Osteoblast (primary cell): ENCODE results near the gene FGF11. TPM values are rescaled to one million over a fixed set of nuclear protein-coding genes. Genes with fewer than 3 reads are reported as not detected.
A peak's percentile ranks its signal among the peaks of the same experiment; 100 is the strongest.
"Not testable (repeated sequence)": the region's sequence is repeated elsewhere in the genome, so short reads cannot be mapped to it uniquely, and the experiment has no call there.

Source experiments
- DNase-seq: peaks from one replicate; pipeline ENCODE4 v3.0.0; 2011; ENCODE audit warnings: low spot score, mixed read lengths; ENCODE audit not compliant: insufficient read length; ENCODE audit errors: missing footprints
- H2AFZ ChIP-seq: 2 replicates; pipeline ENCODE4 v1.6.0; 2011; ENCODE audit warnings: mild to moderate bottlenecking, low read length
- H3K27ac ChIP-seq: 2 replicates; pipeline ENCODE4 v1.5.1; 2011; ENCODE audit warnings: mild to moderate bottlenecking, low read depth, low read length, moderate library complexity
- H3K27me3 ChIP-seq: 2 replicates; pipeline ENCODE4 v1.6.0; 2012; ENCODE audit warnings: mild to moderate bottlenecking, control low read depth, inconsistent platforms, low read length, moderate library complexity; ENCODE audit not compliant: insufficient read depth
- H3K36me3 ChIP-seq: 2 replicates; pipeline ENCODE4 v1.5.1; 2011; ENCODE audit warnings: mild to moderate bottlenecking, low read length, control low read depth, moderate library complexity; ENCODE audit not compliant: insufficient read depth
- H3K4me1 ChIP-seq: 2 replicates; pipeline ENCODE4 v1.5.1; 2011; ENCODE audit warnings: mild to moderate bottlenecking, low read length, control low read depth, moderate library complexity; ENCODE audit not compliant: insufficient read depth
- H3K4me2 ChIP-seq: 2 replicates; pipeline ENCODE4 v1.6.0; 2011; ENCODE audit warnings: mild to moderate bottlenecking, low read length; ENCODE audit not compliant: insufficient read depth
- H3K4me3 ChIP-seq: fragments of 200-600 bp; sonication (generic); 3 replicates; pipeline ENCODE4 v1.5.1; 2012; ENCODE audit warnings: mild to moderate bottlenecking, low read length, inconsistent platforms; ENCODE audit not compliant: insufficient read depth
- H3K79me2 ChIP-seq: 2 replicates; pipeline ENCODE4 v1.6.0; 2012; ENCODE audit warnings: mild to moderate bottlenecking, low read length, control low read depth, inconsistent platforms; ENCODE audit not compliant: insufficient read depth
- H3K9me3 ChIP-seq: 2 replicates; pipeline ENCODE4 v1.5.1; 2011; ENCODE audit warnings: low read depth, low read length, control low read depth
- H4K20me1 ChIP-seq: 2 replicates; pipeline ENCODE4 v1.6.0; 2012; ENCODE audit warnings: mild to moderate bottlenecking, low read length, control low read depth; ENCODE audit not compliant: insufficient read depth
- CTCF ChIP-seq: IDR thresholded peaks from 2 replicates; pipeline ENCODE4 v1.5.1; 2011; ENCODE audit warnings: mild to moderate bottlenecking, low read depth, low read length, moderate library complexity; ENCODE audit errors: extremely low read depth
- total RNA-seq: library from RNA; depleted of rRNA; stranded (reverse); fragments of >200 nt; gene quantifications from 2 replicates; pipeline ENCODE4 v1.2.3, GENCODE V29; 2012

The FGF11 gene
- total RNA-seq, 1 donor: 0.36 TPM

GRCh38 chr17:7482742-7483088, 43.4 kb downstream of the FGF11 start:
- peak overlapping the region; percentile 95 for H3K4me3 ChIP-seq
- peaks cover 32% of the 10 kb centered on the region for H4K20me1 ChIP-seq
- peak overlapping the region; percentile 100 for H3K27ac ChIP-seq
- H3K9me3 ChIP-seq, H3K36me3 ChIP-seq, H3K27me3 ChIP-seq, H2AFZ ChIP-seq: not testable (repeated sequence)
- H3K4me1 ChIP-seq: peaks cover 40% of the 10 kb centered on the region
- DNase-seq: peak; percentile 44
- peak overlapping the region; percentile 91 for H3K4me2 ChIP-seq
- H3K79me2 ChIP-seq: peaks cover 56% of the 10 kb centered on the region

- Histone ChIP-seq H3K9me3 (no peaks in the 10 kb centered on the region), H3K4me1 (peaks cover 35% of the 10 kb centered on the region), H3K36me3 (peaks cover 2% of the 10 kb centered on the region), H3K4me3 (peak overlapping the region; percentile 95), H2AFZ (peak overlapping the region; percentile 91), H3K27ac (peak overlapping the region; percentile 100), H4K20me1 (peaks cover 30% of the 10 kb centered on the region), H3K27me3 (no peaks in the 10 kb centered on the region), H3K4me2 (peak overlapping the region; percentile 91), H3K79me2 (peaks cover 56% of the 10 kb centered on the region)
- peak; percentile 98 for DNase-seq
- no peak for TF ChIP-seq CTCF
Measured at GRCh38 chr17:7483255-7484066, 44.1 kb downstream of the FGF11 start.

GRCh38 chr17:7484067-7484918, 45.0 kb downstream of the FGF11 start, which contains the start of gene POLR2A:
Gene POLR2A, plus strand, starts transcription at chr17:7484366.
- peak within 1 kb of the TSS; percentile 91 for H2AFZ ChIP-seq
- peaks cover 37% of the 10 kb centered on the region for H4K20me1 ChIP-seq
- DNase-seq: peak; percentile 99
- H3K36me3 ChIP-seq: peaks cover 2% of the 10 kb centered on the region
- peak within 1 kb of the TSS; percentile 100 for H3K27ac ChIP-seq
- H3K4me3 ChIP-seq: peak within 1 kb of the TSS; percentile 95
- H3K4me2 ChIP-seq: peak within 1 kb of the TSS; percentile 91
- no peaks in the 10 kb centered on the region for H3K9me3 ChIP-seq
- no peak for TF ChIP-seq CTCF
- peaks cover 56% of the 10 kb centered on the region for H3K79me2 ChIP-seq
- no peaks in the 10 kb centered on the region for H3K27me3 ChIP-seq
- peaks cover 33% of the 10 kb centered on the region for H3K4me1 ChIP-seq

- Histone ChIP-seq H3K27me3 (no peaks in the 10 kb centered on the region), H3K27ac (peak overlapping the region; percentile 100), H3K79me2 (peaks cover 58% of the 10 kb centered on the region), H3K9me3 (no peaks in the 10 kb centered on the region), H3K4me3 (peak overlapping the region; percentile 95), H3K4me1 (peaks cover 31% of the 10 kb centered on the region), H3K4me2 (peak overlapping the region; percentile 91), H4K20me1 (peaks cover 43% of the 10 kb centered on the region), H3K36me3 (peaks cover 2% of the 10 kb centered on the region), H2AFZ (peak overlapping the region; percentile 59)
- no peak for TF ChIP-seq CTCF
- no peak for DNase-seq
Measured at GRCh38 chr17:7484919-7485377, 45.6 kb downstream of the FGF11 start.
